ENCODE data around the gene CLEC11A. TPM values are rescaled to one million over a fixed set of nuclear protein-coding genes. Genes with fewer than 3 reads are reported as not detected.

Gene CLEC11A
- total and polyA plus RNA-seq, 2 of the 8 experiments (the other 6 are each of a cell fraction or from before 2014, with no cell fraction given): 4.3 to 17.4 TPM

DNA sequence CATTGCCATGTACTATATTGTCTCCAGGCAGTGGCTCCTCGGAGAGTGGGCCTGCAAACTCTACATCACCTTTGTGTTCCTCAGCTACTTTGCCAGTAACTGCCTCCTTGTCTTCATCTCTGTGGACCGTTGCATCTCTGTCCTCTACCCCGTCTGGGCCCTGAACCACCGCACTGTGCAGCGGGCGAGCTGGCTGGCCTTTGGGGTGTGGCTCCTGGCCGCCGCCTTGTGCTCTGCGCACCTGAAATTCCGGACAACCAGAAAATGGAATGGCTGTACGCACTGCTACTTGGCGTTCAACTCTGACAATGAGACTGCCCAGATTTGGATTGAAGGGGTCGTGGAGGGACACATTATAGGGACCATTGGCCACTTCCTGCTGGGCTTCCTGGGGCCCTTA lies 47.7 kb downstream of the CLEC11A start (continued):
- TF ChIP-seq, protein P1, sequence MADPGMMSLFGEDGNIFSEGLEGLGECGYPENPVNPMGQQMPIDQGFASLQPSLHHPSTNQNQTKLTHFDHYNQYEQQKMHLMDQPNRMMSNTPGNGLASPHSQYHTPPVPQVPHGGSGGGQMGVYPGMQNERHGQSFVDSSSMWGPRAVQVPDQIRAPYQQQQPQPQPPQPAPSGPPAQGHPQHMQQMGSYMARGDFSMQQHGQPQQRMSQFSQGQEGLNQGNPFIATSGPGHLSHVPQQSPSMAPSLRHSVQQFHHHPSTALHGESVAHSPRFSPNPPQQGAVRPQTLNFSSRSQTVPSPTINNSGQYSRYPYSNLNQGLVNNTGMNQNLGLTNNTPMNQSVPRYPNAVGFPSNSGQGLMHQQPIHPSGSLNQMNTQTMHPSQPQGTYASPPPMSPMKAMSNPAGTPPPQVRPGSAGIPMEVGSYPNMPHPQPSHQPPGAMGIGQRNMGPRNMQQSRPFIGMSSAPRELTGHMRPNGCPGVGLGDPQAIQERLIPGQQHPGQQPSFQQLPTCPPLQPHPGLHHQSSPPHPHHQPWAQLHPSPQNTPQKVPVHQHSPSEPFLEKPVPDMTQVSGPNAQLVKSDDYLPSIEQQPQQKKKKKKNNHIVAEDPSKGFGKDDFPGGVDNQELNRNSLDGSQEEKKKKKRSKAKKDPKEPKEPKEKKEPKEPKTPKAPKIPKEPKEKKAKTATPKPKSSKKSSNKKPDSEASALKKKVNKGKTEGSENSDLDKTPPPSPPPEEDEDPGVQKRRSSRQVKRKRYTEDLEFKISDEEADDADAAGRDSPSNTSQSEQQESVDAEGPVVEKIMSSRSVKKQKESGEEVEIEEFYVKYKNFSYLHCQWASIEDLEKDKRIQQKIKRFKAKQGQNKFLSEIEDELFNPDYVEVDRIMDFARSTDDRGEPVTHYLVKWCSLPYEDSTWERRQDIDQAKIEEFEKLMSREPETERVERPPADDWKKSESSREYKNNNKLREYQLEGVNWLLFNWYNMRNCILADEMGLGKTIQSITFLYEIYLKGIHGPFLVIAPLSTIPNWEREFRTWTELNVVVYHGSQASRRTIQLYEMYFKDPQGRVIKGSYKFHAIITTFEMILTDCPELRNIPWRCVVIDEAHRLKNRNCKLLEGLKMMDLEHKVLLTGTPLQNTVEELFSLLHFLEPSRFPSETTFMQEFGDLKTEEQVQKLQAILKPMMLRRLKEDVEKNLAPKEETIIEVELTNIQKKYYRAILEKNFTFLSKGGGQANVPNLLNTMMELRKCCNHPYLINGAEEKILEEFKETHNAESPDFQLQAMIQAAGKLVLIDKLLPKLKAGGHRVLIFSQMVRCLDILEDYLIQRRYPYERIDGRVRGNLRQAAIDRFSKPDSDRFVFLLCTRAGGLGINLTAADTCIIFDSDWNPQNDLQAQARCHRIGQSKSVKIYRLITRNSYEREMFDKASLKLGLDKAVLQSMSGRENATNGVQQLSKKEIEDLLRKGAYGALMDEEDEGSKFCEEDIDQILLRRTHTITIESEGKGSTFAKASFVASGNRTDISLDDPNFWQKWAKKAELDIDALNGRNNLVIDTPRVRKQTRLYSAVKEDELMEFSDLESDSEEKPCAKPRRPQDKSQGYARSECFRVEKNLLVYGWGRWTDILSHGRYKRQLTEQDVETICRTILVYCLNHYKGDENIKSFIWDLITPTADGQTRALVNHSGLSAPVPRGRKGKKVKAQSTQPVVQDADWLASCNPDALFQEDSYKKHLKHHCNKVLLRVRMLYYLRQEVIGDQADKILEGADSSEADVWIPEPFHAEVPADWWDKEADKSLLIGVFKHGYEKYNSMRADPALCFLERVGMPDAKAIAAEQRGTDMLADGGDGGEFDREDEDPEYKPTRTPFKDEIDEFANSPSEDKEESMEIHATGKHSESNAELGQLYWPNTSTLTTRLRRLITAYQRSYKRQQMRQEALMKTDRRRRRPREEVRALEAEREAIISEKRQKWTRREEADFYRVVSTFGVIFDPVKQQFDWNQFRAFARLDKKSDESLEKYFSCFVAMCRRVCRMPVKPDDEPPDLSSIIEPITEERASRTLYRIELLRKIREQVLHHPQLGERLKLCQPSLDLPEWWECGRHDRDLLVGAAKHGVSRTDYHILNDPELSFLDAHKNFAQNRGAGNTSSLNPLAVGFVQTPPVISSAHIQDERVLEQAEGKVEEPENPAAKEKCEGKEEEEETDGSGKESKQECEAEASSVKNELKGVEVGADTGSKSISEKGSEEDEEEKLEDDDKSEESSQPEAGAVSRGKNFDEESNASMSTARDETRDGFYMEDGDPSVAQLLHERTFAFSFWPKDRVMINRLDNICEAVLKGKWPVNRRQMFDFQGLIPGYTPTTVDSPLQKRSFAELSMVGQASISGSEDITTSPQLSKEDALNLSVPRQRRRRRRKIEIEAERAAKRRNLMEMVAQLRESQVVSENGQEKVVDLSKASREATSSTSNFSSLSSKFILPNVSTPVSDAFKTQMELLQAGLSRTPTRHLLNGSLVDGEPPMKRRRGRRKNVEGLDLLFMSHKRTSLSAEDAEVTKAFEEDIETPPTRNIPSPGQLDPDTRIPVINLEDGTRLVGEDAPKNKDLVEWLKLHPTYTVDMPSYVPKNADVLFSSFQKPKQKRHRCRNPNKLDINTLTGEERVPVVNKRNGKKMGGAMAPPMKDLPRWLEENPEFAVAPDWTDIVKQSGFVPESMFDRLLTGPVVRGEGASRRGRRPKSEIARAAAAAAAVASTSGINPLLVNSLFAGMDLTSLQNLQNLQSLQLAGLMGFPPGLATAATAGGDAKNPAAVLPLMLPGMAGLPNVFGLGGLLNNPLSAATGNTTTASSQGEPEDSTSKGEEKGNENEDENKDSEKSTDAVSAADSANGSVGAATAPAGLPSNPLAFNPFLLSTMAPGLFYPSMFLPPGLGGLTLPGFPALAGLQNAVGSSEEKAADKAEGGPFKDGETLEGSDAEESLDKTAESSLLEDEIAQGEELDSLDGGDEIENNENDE (IDR thresholded peaks at IDR 0.05; ENCODE audit: insufficient replicate concordance, low read length): no peak
- no peak for TF ChIP-seq RAD21 (IDR thresholded peaks at IDR 0.05 in 1 of 2, conservative IDR thresholded peaks at IDR 0.05 in 1 of 2; ENCODE audit: low read depth in 2 of 2, low read length in 2 of 2)
- TF ChIP-seq POU5F1 (IDR thresholded peaks at IDR 0.05; ENCODE audit: low read depth, low read length): no peak
- TF ChIP-seq NRF1 (IDR thresholded peaks at IDR 0.05; ENCODE audit: low read depth, low read length): no peak
- TF ChIP-seq, protein P2, sequence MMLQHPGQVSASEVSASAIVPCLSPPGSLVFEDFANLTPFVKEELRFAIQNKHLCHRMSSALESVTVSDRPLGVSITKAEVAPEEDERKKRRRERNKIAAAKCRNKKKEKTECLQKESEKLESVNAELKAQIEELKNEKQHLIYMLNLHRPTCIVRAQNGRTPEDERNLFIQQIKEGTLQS (IDR thresholded peaks at IDR 0.05; ENCODE audit: insufficient read depth, low read depth, low read length): no peak
- TF ChIP-seq CEBPB (IDR thresholded peaks at IDR 0.05; ENCODE audit: low read depth, low read length): no peak
- TF ChIP-seq TEAD4 (IDR thresholded peaks at IDR 0.05; ENCODE audit: low read depth, low read length): no peak
- TF ChIP-seq, protein P3, sequence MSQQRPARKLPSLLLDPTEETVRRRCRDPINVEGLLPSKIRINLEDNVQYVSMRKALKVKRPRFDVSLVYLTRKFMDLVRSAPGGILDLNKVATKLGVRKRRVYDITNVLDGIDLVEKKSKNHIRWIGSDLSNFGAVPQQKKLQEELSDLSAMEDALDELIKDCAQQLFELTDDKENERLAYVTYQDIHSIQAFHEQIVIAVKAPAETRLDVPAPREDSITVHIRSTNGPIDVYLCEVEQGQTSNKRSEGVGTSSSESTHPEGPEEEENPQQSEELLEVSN (IDR thresholded peaks at IDR 0.05): no peak
- TF ChIP-seq GABPA (IDR thresholded peaks at IDR 0.05; ENCODE audit: borderline replicate concordance, insufficient read depth, low read length): no peak
- no peak for TF ChIP-seq TBP (IDR thresholded peaks at IDR 0.05; ENCODE audit: low read depth, low read length)
- TF ChIP-seq ZNF274 (IDR thresholded peaks at IDR 0.05; ENCODE audit: borderline replicate concordance, extremely low read depth, low read length): no peak
